GM19043 (cell line): ENCODE data around the gene SHISA7.

Source experiments
- ATAC-seq: cut with Tn5 transposase; IDR thresholded peaks from one replicate; pipeline ENCODE4 v1.9.1; 2021; ENCODE audit warnings: low read depth; ENCODE audit not compliant: unreplicated experiment

Gene SHISA7

DNA sequence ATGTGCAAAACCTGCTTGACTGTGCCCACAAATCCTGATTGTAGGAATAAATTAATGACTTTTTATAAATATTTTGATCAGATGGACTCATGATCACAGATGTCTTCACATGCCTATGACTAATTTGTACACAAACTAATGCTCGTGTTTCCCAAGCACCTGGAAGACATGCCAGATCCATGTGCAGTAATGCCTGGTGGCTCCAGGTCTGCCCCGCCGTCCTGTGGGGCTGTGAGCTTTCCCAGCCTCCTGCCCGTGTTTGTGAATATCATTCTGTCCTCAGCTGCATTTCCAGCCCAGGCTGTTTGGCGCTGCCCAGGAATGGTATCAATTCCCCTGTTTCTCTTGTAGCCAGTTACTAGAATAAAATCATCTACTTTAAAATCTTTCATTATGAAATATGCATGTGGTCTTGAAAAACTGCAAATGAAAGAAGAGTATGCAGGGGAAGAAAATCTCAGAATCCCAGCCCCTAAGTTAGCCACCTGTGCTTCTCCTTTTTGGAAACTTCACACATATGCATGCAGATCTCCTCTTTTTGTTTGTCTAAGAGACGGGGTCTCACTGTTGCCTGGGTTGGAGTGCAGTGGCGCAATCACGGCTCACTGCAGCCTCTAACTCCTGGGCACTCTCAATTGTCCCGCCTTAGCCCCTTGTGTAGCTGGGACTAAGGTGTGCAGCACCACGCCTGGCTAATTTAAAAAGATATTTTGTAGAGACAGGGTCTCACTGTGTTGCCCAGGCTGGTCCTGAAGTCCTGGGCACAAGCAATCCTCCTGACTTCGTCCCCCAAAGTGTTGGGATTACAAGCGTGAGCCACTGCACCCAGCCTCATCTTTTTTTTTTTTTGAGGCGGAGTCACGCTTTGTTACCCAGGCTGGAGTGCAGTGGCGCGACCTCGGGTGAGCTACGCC, 51.1 kb downstream of the SHISA7 start:
- ATAC-seq, result no peak

DNA sequence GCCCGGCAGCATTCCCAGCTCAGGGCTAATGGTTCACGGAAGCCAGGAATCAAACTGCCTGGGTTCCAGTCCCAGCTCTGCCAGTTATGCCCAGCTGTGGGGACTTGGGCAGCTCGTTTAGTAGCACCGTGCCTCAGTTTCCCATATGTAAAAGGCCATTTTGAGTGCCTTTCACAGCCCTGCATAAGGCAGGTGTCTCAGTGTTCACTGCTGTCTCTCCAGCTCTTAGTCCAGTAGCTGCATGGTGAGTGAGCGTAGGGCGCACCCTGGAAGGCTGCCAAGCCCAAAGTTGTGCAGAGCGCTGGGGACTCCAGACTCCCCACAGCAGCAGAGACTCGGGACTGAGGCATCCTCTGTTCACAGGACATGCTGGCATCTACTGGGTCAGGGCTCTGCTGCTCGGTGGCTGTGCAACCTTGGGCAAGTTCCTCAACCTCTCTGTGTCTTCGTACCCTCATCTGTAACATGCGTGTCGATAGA, 51.9 kb downstream of the SHISA7 start:
- ATAC-seq, result no peak

DNA sequence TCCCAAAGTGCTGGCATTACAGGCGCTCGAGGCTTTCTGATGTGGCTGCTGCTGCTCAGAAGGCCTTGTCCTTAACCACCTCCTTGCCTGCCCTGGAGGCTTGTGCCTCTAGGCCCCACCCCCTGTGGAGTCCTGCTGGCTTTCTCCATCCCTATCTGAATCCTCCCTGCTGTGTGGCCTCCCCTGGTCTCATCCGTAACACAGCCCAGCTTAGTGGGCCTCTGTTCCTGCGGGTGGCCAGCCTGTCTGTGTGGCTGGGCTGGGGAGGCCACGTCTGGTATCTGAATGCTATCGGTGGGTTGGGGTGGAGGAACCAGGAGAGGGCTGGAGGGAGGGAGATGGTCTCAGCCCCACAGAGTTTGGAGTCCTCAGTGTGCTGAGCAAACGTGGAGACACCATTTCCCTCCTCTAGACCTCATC, 52.6 kb downstream of the SHISA7 start:
- no peak for ATAC-seq

DNA sequence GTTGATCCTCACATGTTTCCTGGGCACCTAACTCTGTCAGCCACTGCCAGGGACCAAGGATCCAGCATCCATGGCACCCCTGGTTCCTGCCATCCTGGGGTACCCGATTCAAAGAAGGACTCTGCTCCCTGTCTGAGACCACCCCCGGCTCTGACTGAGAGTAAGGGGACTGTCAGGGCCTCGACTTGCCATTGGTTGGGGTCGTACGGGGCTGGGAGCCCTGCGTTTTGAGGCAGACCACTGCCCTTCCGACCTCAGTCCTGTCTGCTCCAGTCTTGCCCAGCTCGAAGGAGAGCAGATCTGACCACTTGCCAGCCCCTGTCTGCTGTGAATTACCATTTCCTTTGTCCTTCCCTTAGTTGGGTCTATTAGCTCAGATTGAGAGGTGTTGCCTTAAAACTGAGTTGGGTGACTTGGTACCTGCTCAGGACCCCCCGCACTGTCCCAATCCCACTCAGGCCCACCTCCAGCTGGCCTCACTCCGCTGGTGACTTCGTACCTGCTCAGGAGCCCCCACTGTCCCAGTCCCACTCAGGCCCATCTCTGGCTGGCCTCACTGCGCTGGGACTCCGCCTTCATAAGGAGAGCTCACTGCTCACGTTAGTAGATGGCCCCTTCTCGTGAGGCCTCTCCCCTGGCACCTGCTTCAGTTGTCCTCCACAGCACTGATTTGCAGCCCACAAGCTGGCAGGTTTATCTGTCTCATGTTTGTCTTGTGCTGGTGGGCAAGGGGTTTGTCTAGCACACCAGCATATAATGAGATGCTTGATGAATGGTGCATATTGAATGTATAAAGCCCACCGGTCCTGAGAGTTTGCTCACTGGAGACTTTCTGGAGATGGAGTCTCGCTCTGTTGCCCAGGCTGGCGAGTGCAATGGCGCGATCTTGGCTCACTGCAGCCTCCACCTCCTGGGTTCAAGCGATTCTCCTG, 53.4 kb downstream of the SHISA7 start:
- no peak for ATAC-seq

DNA sequence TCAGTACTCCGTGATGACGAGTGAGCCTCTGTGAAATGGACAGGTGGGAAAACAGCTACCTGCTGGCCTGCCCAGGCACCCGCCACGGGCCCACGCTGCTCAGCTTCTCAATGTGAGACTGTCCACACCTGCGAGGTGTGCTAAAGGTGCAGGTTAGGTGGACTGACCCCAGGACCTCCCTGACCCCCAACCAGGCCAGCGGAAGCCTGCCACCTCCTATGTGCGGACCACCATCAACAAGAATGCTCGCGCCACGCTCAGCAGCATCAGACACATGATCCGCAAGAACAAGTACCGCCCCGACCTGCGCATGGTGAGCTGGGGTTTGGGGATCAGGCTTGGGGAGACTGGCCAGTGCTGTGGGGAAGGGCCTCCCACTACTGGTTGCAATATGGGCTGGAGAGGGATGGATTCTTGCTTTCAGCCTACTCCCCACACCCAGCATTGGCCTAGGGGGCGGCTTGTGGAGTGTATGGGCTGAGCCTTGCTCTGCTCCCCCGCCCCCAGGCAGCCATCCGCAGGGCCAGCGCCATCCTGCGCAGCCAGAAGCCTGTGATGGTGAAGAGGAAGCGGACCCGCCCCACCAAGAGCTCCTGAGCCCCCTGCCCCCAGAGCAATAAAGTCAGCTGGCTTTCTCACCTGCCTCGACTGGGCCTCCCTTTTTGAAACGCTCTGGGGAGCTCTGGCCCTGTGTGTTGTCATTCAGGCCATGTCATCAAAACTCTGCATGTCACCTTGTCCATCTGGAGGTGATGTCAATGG, 55.2 kb downstream of the SHISA7 start:
- ATAC-seq, result no peak

DNA sequence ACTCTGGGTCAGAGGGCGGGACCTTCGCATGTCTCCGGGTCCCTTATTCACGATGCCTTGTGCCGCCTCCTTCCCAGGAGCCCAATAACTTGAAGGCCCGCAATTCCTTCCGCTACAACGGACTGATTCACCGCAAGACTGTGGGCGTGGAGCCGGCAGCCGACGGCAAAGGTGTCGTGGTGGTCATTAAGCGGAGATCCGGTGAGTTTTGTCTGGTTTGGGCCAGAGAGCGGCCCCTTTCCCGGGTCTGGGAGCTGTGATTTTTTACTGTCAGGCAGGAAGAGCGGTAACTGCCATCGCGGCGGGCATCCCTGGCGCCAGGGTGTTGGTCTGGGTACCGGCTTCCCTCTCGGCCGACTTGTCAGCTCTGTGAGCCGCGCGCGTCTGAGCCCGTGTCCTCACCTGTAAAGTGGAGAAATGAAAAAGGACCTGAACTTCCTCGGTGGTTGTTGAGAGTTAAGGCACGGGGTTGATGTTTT, 56.6 kb downstream of the SHISA7 start:
- ATAC-seq, result no peak

DNA sequence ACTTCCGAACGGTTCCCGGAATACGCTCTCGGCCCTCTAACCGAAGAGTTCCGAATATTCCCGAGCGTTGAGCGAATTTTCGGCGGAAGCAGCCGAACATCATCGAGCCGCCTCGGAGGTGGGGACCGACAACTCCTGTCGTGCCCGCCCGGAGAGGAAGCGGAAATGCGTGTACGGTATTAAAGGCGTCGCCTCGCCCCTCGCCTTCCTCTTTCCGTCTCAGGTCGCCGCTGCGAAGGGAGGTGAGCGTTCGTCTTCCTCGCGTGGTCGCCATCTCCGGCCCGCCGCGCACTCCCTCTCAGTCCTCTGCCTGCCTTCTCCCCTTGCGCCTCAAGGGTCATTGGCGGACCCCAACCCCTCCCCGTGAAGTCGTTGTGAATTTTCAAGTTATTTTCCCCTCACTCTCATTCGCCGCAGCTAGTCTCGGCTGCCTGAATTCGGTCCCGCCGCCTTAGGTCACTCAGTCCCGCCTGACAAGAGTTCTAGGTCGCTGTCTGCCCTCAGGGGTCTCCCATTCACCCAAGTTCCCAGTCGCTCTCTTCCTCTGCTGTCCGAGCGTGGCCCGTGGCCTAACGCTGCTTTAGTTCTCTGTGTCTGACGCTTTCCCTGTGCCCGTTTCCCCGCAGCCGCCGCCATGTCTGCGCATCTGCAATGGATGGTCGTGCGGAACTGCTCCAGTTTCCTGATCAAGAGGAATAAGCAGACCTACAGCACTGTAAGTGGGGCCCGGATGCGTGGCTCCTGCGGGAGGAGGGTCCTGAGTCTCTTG, 57.2 kb downstream of the SHISA7 start, which contains the start of gene RPL28:
Gene RPL28, plus strand, starts transcription at position 209 of the 769 bp plus-strand sequence. Its CDS starts 426 bp downstream, at position 635.
- peak; percentile 60 for ATAC-seq

DNA sequence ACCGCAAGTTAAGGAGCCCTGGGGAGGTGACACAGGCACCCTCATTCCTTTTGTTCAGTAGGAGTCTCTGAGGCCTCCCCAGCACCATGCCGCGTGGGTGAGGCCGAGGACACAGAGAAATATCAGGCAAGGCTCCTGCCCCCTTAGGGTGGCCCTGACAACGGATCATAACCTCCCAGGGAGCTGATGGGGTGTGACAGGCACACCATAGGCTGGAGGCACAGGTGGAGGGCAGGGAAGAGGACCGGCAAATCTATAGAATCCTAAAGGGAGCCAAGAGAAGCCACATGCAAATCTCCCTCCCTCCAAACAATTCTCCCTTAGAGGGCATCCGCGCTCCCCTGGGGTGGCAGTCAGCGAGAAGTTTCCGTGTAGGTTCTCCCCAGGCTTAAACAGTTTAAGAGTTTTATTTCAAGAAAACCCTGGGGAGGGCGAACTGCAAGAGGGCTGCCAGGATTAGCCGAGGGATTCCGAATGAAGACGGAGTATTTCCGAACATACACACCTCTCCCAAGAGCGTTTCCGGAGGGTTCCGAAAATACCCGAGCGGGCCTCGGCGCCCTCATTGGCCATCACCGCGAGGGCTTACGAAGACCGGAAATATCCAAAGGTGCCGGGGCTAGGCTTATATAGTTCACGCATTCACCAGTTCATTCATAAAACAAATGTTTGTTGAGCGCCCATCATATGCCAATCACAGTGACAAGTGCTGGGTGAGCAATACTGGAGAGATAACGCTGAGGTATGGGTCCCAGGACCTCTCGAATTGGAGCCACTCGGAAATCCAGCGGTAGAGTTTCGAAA, 58.0 kb downstream of the SHISA7 start:
- ATAC-seq, result peak; percentile 61

DNA sequence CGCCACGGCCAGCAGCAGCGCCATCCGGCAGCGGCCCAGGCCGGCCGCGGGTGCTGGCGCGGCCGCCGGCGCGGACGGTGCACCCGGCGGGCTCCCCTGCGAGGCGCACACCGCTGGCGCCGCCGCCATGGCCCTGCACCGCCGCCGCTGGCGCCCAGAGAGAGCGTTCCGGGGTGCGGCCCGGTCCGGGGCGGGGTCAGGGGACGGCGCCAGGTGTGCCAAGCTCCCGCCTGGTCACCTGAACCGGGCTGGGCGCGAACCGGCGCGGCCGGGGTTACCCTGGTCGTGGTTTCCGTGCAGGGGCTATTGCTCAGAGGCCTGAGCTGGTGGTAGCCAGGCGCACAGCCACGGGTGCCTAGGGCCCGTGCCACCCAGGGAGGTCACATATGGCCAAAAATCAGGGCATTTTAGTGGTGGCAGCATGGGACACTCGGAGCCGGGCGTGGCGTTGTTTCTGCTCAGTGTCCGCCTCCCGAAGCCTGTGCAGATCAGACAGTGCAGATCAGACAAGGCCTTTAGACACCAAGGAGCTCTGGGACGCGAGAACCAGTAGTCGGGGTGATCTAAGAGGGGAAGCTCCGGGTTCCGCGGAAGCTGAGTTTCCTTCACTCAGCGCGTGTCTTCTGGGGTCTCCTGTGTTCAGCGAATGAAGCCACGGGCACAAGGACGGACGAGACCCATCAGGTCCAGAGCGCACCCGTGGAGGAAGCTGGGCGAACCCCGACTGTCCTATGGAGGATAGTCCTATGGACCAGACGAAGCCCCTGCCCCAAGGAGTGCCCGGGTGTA, 58.8 kb downstream of the SHISA7 start, which contains the start of gene TMEM238:
Gene TMEM238, minus strand, starts transcription at position 162 of the 789 bp plus-strand sequence. Its CDS starts 33 bp downstream, at position 129.
- ATAC-seq, result no peak

DNA sequence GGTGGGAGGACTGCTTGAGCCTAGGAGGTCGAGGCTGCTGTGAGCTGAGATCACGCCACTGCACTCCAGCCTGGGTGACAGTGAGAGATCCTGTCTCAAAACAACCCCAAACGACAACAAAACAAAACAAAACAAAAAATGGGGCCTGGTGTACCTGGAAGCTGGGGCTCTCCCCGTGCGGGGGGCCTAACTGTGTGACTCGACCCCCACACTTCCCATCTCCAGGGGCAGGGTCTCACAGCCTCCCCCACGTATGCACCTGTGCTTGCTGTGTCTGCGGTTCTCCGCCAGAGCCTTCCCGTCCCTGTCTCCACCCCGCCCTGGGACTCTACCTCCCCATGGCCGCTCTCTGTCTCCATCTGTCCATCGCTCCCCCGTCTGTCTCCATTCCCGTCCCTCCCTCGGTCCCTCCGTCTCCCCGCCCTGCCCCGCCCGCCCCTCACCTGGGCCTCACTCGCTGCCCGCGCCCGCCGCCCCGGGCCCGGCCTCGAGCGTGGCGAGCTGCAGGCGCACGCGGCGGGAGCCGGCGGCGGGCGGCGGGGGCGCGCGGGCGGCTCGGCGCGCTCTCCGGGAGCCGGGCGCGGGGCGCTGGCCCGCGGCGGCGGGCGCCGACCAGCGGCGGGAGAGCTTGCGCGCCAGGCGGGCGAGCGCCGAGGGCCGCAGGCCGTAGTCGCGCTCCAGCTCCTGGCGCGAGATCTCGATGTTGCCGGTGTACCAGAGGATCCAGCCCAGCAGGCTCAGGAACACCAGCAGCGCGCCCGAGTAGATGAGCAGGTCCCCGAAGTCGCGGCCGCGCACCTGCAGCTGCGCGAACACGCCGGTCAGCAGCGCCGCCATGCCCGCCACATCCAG, 59.6 kb downstream of the SHISA7 start:
- no peak for ATAC-seq

DNA sequence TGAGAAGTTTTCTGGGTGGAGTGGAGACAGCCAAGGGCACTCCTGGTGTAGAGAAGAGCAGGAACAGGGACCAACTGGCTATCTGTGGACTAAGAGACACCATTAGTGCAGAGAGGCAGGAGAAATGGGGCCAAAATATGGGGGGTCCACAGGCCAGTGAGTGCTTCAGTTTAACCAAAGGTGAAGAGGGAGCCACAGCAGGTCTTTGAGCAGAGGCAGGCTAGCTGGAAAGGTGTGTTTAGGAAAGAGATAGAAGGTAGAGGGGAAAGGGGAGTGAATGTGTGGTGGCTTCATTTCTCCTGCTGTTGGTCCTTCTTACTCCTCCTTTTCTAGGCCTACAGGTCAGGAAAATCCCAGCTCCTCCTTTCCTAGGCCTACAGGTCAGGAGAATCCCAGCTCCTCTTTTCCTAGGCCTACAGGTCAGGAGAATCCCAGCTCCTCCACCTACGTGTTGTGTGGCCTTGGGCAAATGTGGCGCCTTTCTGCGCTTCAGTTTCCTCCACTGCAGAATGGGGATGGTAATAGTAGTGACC, 60.5 kb downstream of the SHISA7 start:
- no peak for ATAC-seq

DNA sequence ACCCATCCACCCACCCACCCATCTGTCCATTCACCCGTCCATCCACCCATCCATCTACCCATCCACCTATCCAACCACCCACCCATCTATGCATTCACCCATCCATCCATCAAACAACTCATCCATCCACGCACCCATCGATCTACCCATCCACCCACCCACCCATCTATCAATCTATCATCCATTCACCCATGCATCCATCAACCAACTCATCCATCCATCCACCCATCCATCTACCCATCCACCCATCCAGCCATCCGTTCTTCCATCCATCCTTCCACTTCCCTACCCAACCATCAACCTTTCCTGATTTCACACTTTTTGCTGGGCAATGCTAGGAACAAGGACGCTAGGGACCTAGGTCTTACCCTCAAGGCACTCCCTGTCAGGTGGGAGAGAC, 61.1 kb downstream of the SHISA7 start:
- no peak for ATAC-seq

DNA sequence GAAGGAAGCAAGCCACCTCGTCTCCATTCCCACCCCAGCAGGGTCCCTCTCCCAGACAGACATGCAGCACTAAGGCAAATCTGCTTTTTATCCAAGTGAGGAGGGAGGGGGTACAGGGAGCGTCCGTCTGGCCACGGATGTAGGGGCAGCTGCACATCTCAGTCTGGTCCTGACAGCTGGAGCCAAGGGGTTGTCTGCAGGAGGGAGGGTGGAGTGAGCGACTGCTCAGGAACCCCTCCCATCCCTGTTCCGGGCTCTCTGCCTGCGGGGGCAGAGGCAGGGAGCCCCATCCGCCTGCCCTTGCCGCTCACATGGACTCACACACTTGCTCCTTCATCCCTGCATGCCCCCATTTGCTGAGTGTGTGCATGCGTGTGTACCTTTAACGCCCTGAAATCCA, 63.9 kb downstream of the SHISA7 start:
- ATAC-seq, result no peak
